H1 (cell line): Measurements from ENCODE around the gene ABHD8.

Experiments
- BRCA1 ChIP-seq: IDR thresholded peaks from 2 replicates; pipeline ENCODE4 v1.6.1; 2012; ENCODE audit warnings: low read depth, low read length, improper control_type of control experiment
- CTCF ChIP-seq, 3 experiments: IDR thresholded peaks; 1 replicate in 2 of 3; 2 replicates in 1 of 3; pipeline versions ENCODE4 v1.5.1 to v1.6.1; 2011; ENCODE audit warnings: low read length in 3 of 3, mild to moderate bottlenecking in 3 of 3, inconsistent platforms in 2 of 3, low read depth in 1 of 3, moderate library complexity in 1 of 3; ENCODE audit not compliant: insufficient read depth in 1 of 3; ENCODE audit errors: control extremely low read depth in 1 of 3
- EGR1 ChIP-seq: IDR thresholded peaks from 2 replicates; pipeline ENCODE4 v1.6.1; 2011; ENCODE audit warnings: low read depth, low read length, borderline replicate concordance
- EZH2 ChIP-seq: fragments of 200-600 bp; sonication (generic); IDR thresholded peaks from 2 replicates; pipeline ENCODE4 v1.7.1; 2012; ENCODE audit warnings: low read depth, mild to moderate bottlenecking, moderate library complexity, low read length, inconsistent platforms; ENCODE audit not compliant: severe bottlenecking
- MAX ChIP-seq: IDR thresholded peaks from 2 replicates; pipeline ENCODE4 v1.6.1; 2012; ENCODE audit warnings: inconsistent platforms
- POLR2A ChIP-seq, 2 experiments: IDR thresholded peaks; 1 replicate in 1 of 2; 2 replicates in 1 of 2; pipeline ENCODE4 v1.6.1; 2011; ENCODE audit warnings: low read depth in 2 of 2, low read length in 2 of 2, mild to moderate bottlenecking in 2 of 2; ENCODE audit errors: control extremely low read depth in 1 of 2
- POLR2AphosphoS5 ChIP-seq: IDR thresholded peaks from 2 replicates; pipeline ENCODE4 v1.6.1; 2011; ENCODE audit warnings: low read depth, low read length
- RAD21 ChIP-seq, 2 experiments: IDR thresholded peaks in 1 of 2; conservative IDR thresholded peaks in 1 of 2; 2 replicates each; pipeline ENCODE4 v1.6.1; 2011; ENCODE audit warnings: low read depth in 2 of 2, low read length in 2 of 2, improper control_type of control experiment in 1 of 2, inconsistent platforms in 1 of 2, mild to moderate bottlenecking in 1 of 2, moderate library complexity in 1 of 2
- RBBP5 ChIP-seq: IDR thresholded peaks from 2 replicates; pipeline ENCODE4 v1.7.1; 2012; ENCODE audit warnings: low read depth, mild to moderate bottlenecking, inconsistent platforms, low read length, moderate library complexity, borderline replicate concordance
- RFX5 ChIP-seq: IDR thresholded peaks from 2 replicates; pipeline ENCODE4 v1.6.1; 2011; ENCODE audit warnings: low read depth, low read length, improper control_type of control experiment, borderline replicate concordance
- RXRA ChIP-seq: IDR thresholded peaks from 2 replicates; pipeline ENCODE4 v1.6.1; 2011; ENCODE audit warnings: low read depth, mild to moderate bottlenecking, low read length, moderate library complexity; ENCODE audit not compliant: insufficient read depth
- USF2 ChIP-seq: IDR thresholded peaks from 2 replicates; pipeline ENCODE4 v1.6.1; 2011; ENCODE audit warnings: low read length, improper control_type of control experiment

GRCh38 chr19:17325881-17326594, 22.8 kb upstream of the ABHD8 start:
- no peak for TF ChIP-seq POLR2AphosphoS5
- no peak for TF ChIP-seq EZH2
- TF ChIP-seq MAX = no peak
- TF ChIP-seq RFX5 = no peak
- no peak for TF ChIP-seq RBBP5
- TF ChIP-seq RAD21 (IDR thresholded peaks at IDR 0.05 in 1 of 2, conservative IDR thresholded peaks at IDR 0.05 in 1 of 2; ENCODE audit: low read depth in 2 of 2, low read length in 2 of 2) = no peak
- no peak for TF ChIP-seq CTCF (IDR thresholded peaks at IDR 0.05; ENCODE audit: control extremely low read depth in 1 of 3, insufficient read depth in 1 of 3, low read depth in 1 of 3, low read length in 3 of 3)
- TF ChIP-seq RXRA = no peak
- no peak for TF ChIP-seq EGR1
- no peak for TF ChIP-seq USF2
- TF ChIP-seq BRCA1 = no peak
- TF ChIP-seq POLR2A (IDR thresholded peaks at IDR 0.05; ENCODE audit: control extremely low read depth in 1 of 2, low read depth in 2 of 2, low read length in 2 of 2) = no peak
